ENCODE measurements around the gene DGKB.

The DGKB gene

GRCh38 chr7:14697684-14698083, 204.9 kb downstream of the DGKB start:
- TF ChIP-seq ZNF274 (IDR thresholded peaks at IDR 0.05; ENCODE audit: low read depth, low read length) (no peak), SUZ12 (IDR thresholded peaks at IDR 0.05; ENCODE audit: extremely low read depth, insufficient read depth, insufficient read length) (no peak), YY1 (IDR thresholded peaks at IDR 0.05; ENCODE audit: insufficient read depth, insufficient read length) (no peak)
- Histone ChIP-seq H3K36me3 (ENCODE audit: insufficient read depth, insufficient read length, low read length) (no peaks in the 10 kb centered on the region), H3K4me1 (ENCODE audit: insufficient read depth, insufficient read length) (no peaks in the 10 kb centered on the region)

DNA sequence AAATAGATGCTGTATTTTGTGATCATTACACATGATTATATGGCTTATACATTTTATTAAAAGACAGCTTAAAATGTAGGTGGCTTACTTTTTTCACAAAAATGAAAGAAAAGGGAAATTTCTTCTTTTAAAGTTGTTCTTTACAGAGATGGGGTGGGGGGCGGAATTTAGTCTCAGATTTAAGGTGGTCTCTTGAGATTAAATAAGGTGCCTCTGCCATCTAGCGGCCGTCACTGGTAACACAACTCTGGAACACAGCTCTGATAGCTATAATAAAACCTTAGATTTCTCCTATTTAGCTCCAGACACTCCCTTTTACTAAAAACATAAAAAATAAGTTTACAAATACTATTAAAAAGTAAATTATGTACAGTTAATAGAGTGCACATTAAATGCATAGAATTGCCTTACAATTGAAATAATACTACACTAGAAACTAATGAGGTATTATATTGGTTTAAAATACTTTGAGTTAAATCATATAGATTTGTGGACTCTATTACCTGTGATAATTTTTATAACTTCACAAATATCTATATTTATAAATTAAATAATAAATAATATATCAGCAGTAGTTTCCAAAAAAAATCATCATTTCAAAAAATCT, 210.9 kb downstream of the DGKB start:
- no peaks in the 10 kb centered on the region for H3K27me3 ChIP-seq (ENCODE audit: insufficient read depth, insufficient read length)
- H3K4me1 ChIP-seq (ENCODE audit: insufficient read depth, insufficient read length): no peaks in the 10 kb centered on the region
- no peak overlapping the region for H3K4me3 ChIP-seq (ENCODE audit: insufficient read length, low read depth)
- no peak for TF ChIP-seq SUZ12 (IDR thresholded peaks at IDR 0.05; ENCODE audit: extremely low read depth, insufficient read depth, insufficient read length)
- TF ChIP-seq ZNF274 (IDR thresholded peaks at IDR 0.05; ENCODE audit: low read depth, low read length): no peak
- no peak for TF ChIP-seq YY1 (IDR thresholded peaks at IDR 0.05; ENCODE audit: insufficient read depth, insufficient read length)
- no peaks in the 10 kb centered on the region for H3K36me3 ChIP-seq (ENCODE audit: insufficient read depth, insufficient read length, low read length)
- H3K9me3 ChIP-seq (ENCODE audit: insufficient read depth, low read length): no peaks in the 10 kb centered on the region
- peak; percentile 36 for DNase-seq (ENCODE audit: low read depth, low spot score)
- H3K9ac ChIP-seq (ENCODE audit: insufficient read length, low read depth): no peak overlapping the region

More at GRCh38 chr7:14697684-14698083, 204.9 kb downstream of the DGKB start:
- no peaks in the 10 kb centered on the region for H3K27me3 ChIP-seq (ENCODE audit: insufficient read depth, insufficient read length)
- H3K9ac ChIP-seq (ENCODE audit: insufficient read length, low read depth): no peak overlapping the region
- no peak for DNase-seq (ENCODE audit: low read depth, low spot score)
- no peaks in the 10 kb centered on the region for H3K9me3 ChIP-seq (ENCODE audit: insufficient read depth, low read length)
- H3K4me3 ChIP-seq (ENCODE audit: insufficient read length, low read depth): no peak overlapping the region

GRCh38 chr7:14691034-14691433, 211.5 kb downstream of the DGKB start:
- TF ChIP-seq SUZ12 (IDR thresholded peaks at IDR 0.05; ENCODE audit: extremely low read depth, insufficient read depth, insufficient read length) (no peak), ZNF274 (IDR thresholded peaks at IDR 0.05; ENCODE audit: low read depth, low read length) (no peak), YY1 (IDR thresholded peaks at IDR 0.05; ENCODE audit: insufficient read depth, insufficient read length) (no peak)
- no peaks in the 10 kb centered on the region for H3K9me3 ChIP-seq (ENCODE audit: insufficient read depth, low read length)
- no peak for DNase-seq (ENCODE audit: low read depth, low spot score)
- H3K27me3 ChIP-seq (ENCODE audit: insufficient read depth, insufficient read length): no peaks in the 10 kb centered on the region
- no peaks in the 10 kb centered on the region for H3K4me1 ChIP-seq (ENCODE audit: insufficient read depth, insufficient read length)
- H3K36me3 ChIP-seq (ENCODE audit: insufficient read depth, insufficient read length, low read length): no peaks in the 10 kb centered on the region
- no peak overlapping the region for H3K9ac ChIP-seq (ENCODE audit: insufficient read length, low read depth)
- H3K4me3 ChIP-seq (ENCODE audit: insufficient read length, low read depth): no peak overlapping the region

- no peak for DNase-seq (ENCODE audit: low read depth, low spot score)
- H3K4me1 ChIP-seq (ENCODE audit: insufficient read depth, insufficient read length): no peaks in the 10 kb centered on the region
- no peak overlapping the region for H3K4me3 ChIP-seq (ENCODE audit: insufficient read length, low read depth)
- H3K9me3 ChIP-seq (ENCODE audit: insufficient read depth, low read length): no peaks in the 10 kb centered on the region
- TF ChIP-seq YY1 (IDR thresholded peaks at IDR 0.05; ENCODE audit: insufficient read depth, insufficient read length) (no peak), ZNF274 (IDR thresholded peaks at IDR 0.05; ENCODE audit: low read depth, low read length) (no peak), SUZ12 (IDR thresholded peaks at IDR 0.05; ENCODE audit: extremely low read depth, insufficient read depth, insufficient read length) (no peak)
- no peaks in the 10 kb centered on the region for H3K36me3 ChIP-seq (ENCODE audit: insufficient read depth, insufficient read length, low read length)
- H3K9ac ChIP-seq (ENCODE audit: insufficient read length, low read depth): no peak overlapping the region
- H3K27me3 ChIP-seq (ENCODE audit: insufficient read depth, insufficient read length): no peaks in the 10 kb centered on the region
Observed at GRCh38 chr7:14690486-14690885, 212.1 kb downstream of the DGKB start.

- H3K36me3 ChIP-seq (ENCODE audit: insufficient read depth, insufficient read length, low read length): no peaks in the 10 kb centered on the region
- no peaks in the 10 kb centered on the region for H3K4me1 ChIP-seq (ENCODE audit: insufficient read depth, insufficient read length)
- no peaks in the 10 kb centered on the region for H3K27me3 ChIP-seq (ENCODE audit: insufficient read depth, insufficient read length)
- TF ChIP-seq SUZ12 (IDR thresholded peaks at IDR 0.05; ENCODE audit: extremely low read depth, insufficient read depth, insufficient read length): no peak
- no peak for TF ChIP-seq ZNF274 (IDR thresholded peaks at IDR 0.05; ENCODE audit: low read depth, low read length)
- TF ChIP-seq YY1 (IDR thresholded peaks at IDR 0.05; ENCODE audit: insufficient read depth, insufficient read length): no peak
- no peak for DNase-seq (ENCODE audit: low read depth, low spot score)
- H3K9me3 ChIP-seq (ENCODE audit: insufficient read depth, low read length): no peaks in the 10 kb centered on the region
- no peak overlapping the region for H3K4me3 ChIP-seq (ENCODE audit: insufficient read length, low read depth)
- H3K9ac ChIP-seq (ENCODE audit: insufficient read length, low read depth): no peak overlapping the region
Observed at GRCh38 chr7:14690075-14690474, 212.5 kb downstream of the DGKB start.

GRCh38 chr7:14688208-14688607, 214.3 kb downstream of the DGKB start:
- H3K9me3 ChIP-seq (ENCODE audit: insufficient read depth, low read length): no peaks in the 10 kb centered on the region
- H3K4me3 ChIP-seq (ENCODE audit: insufficient read length, low read depth): no peak overlapping the region
- DNase-seq (ENCODE audit: low read depth, low spot score): no peak
- no peak for TF ChIP-seq YY1 (IDR thresholded peaks at IDR 0.05; ENCODE audit: insufficient read depth, insufficient read length)
- TF ChIP-seq SUZ12 (IDR thresholded peaks at IDR 0.05; ENCODE audit: extremely low read depth, insufficient read depth, insufficient read length): no peak
- no peak for TF ChIP-seq ZNF274 (IDR thresholded peaks at IDR 0.05; ENCODE audit: low read depth, low read length)
- H3K4me1 ChIP-seq (ENCODE audit: insufficient read depth, insufficient read length): no peaks in the 10 kb centered on the region
- no peaks in the 10 kb centered on the region for H3K36me3 ChIP-seq (ENCODE audit: insufficient read depth, insufficient read length, low read length)
- no peak overlapping the region for H3K9ac ChIP-seq (ENCODE audit: insufficient read length, low read depth)
- no peaks in the 10 kb centered on the region for H3K27me3 ChIP-seq (ENCODE audit: insufficient read depth, insufficient read length)

DNA sequence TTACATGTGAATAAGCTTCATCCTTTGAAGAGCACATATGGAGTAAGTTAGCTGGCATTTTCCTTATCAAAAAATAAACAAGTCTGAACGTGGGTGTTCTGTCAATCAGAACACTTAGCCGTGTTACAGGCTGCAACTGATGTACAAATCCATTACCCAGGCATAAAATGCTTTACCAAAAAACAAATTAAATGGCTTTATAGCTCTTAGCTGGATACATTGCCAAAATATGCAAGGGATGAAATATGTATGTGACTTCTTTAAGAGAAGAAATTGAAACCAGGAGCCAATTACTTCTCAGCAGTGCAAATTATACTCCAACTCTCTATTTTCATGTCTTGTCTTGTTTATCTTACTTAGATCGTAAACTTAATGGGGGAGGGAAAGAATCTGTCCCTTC, 214.8 kb downstream of the DGKB start:
- Histone ChIP-seq H3K9me3 (ENCODE audit: insufficient read depth, low read length) (no peaks in the 10 kb centered on the region), H3K27me3 (ENCODE audit: insufficient read depth, insufficient read length) (no peaks in the 10 kb centered on the region), H3K9ac (ENCODE audit: insufficient read length, low read depth) (no peak overlapping the region), H3K36me3 (ENCODE audit: insufficient read depth, insufficient read length, low read length) (no peaks in the 10 kb centered on the region), H3K4me1 (ENCODE audit: insufficient read depth, insufficient read length) (no peaks in the 10 kb centered on the region), H3K4me3 (ENCODE audit: insufficient read length, low read depth) (no peak overlapping the region)
- DNase-seq (ENCODE audit: low read depth, low spot score): no peak
- TF ChIP-seq SUZ12 (IDR thresholded peaks at IDR 0.05; ENCODE audit: extremely low read depth, insufficient read depth, insufficient read length): no peak
- no peak for TF ChIP-seq YY1 (IDR thresholded peaks at IDR 0.05; ENCODE audit: insufficient read depth, insufficient read length)
- TF ChIP-seq ZNF274 (IDR thresholded peaks at IDR 0.05; ENCODE audit: low read depth, low read length): no peak

Data from NT2/D1 (cell line).